HG03103 (cell line): ENCODE data around the gene CCDC60.

Experiments
- ATAC-seq: cut with Tn5 transposase; IDR thresholded peaks from one replicate; pipeline ENCODE4 v1.9.1; 2021; ENCODE audit warnings: low read depth; ENCODE audit not compliant: unreplicated experiment

CCDC60 gene

GRCh38 chr12:119431151-119431550 lies 96.6 kb downstream of the CCDC60 start:
- no peak for ATAC-seq

GRCh38 chr12:119432949-119433348 lies 98.4 kb downstream of the CCDC60 start:
- no peak for ATAC-seq

GRCh38 chr12:119440803-119441360 lies 106.4 kb downstream of the CCDC60 start:
- no peak for ATAC-seq

- peak; percentile 77 for ATAC-seq
Measured at GRCh38 chr12:119444462-119445044, 110.0 kb downstream of the CCDC60 start.

- no peak for ATAC-seq
Measured at GRCh38 chr12:119446459-119446858, 111.9 kb downstream of the CCDC60 start.

GRCh38 chr12:119447126-119447525 lies 112.6 kb downstream of the CCDC60 start:
- ATAC-seq: no peak

GRCh38 chr12:119447618-119448017 lies 113.1 kb downstream of the CCDC60 start:
- no peak for ATAC-seq

- no peak for ATAC-seq
Measured at GRCh38 chr12:119448611-119449131, 114.1 kb downstream of the CCDC60 start.

- ATAC-seq: no peak
Measured at GRCh38 chr12:119450771-119451170, 116.2 kb downstream of the CCDC60 start.

- ATAC-seq: no peak
Measured at GRCh38 chr12:119456824-119457223, 122.3 kb downstream of the CCDC60 start.

- ATAC-seq: no peak
Measured at GRCh38 chr12:119457271-119457670, 122.7 kb downstream of the CCDC60 start.

GRCh38 chr12:119459481-119459880 lies 125.0 kb downstream of the CCDC60 start:
- ATAC-seq: no peak

GRCh38 chr12:119460876-119461275 lies 126.3 kb downstream of the CCDC60 start:
- ATAC-seq: no peak

- no peak for ATAC-seq
Measured at GRCh38 chr12:119461636-119462214, 127.2 kb downstream of the CCDC60 start.

GRCh38 chr12:119463211-119463926 lies 128.8 kb downstream of the CCDC60 start:
- no peak for ATAC-seq

GRCh38 chr12:119468296-119468695 lies 133.8 kb downstream of the CCDC60 start:
- no peak for ATAC-seq

- no peak for ATAC-seq
Measured at GRCh38 chr12:119475650-119476049, 141.1 kb downstream of the CCDC60 start.

GRCh38 chr12:119476951-119477350 lies 142.4 kb downstream of the CCDC60 start:
- no peak for ATAC-seq

GRCh38 chr12:119479121-119479561 lies 144.6 kb downstream of the CCDC60 start:
- ATAC-seq: no peak

- no peak for ATAC-seq
Measured at GRCh38 chr12:119480551-119480950, 146.0 kb downstream of the CCDC60 start.

GRCh38 chr12:119486599-119487154 lies 152.1 kb downstream of the CCDC60 start:
- ATAC-seq: no peak
